PFSK-1 (cell line): ENCODE data around the gene MRPL21. TPM values are rescaled to one million over a fixed set of nuclear protein-coding genes. Genes with fewer than 3 reads are reported as not detected.

Experiments used
- FOXP2 ChIP-seq: optimal IDR thresholded peaks from 2 replicates; pipeline ENCODE3; 2011; ENCODE audit warnings: borderline replicate concordance, control low read depth, inconsistent platforms; ENCODE audit not compliant: insufficient read depth; ENCODE audit errors: extremely low read length, extremely low read depth
- POLR2AphosphoS5 ChIP-seq: IDR thresholded peaks from 2 replicates; pipeline ENCODE4 v1.6.1; 2012; ENCODE audit warnings: low read depth, mild to moderate bottlenecking, control low read depth, low read length, moderate library complexity
- REST ChIP-seq, 2 experiments: IDR thresholded peaks; 2 replicates each; pipeline versions ENCODE4 v1.6.1 to v1.8.0; 2011 to 2012; ENCODE audit warnings: low read depth in 2 of 2, low read length in 2 of 2, control low read depth in 1 of 2, inconsistent platforms in 1 of 2, mild to moderate bottlenecking in 1 of 2, moderate library complexity in 1 of 2; ENCODE audit not compliant: insufficient read depth in 1 of 2
- SIN3A ChIP-seq: IDR thresholded peaks from 2 replicates; pipeline ENCODE4 v1.6.1; 2012; ENCODE audit warnings: mild to moderate bottlenecking, low read length, moderate library complexity, borderline replicate concordance; ENCODE audit not compliant: insufficient read depth
- TAF1 ChIP-seq: IDR thresholded peaks from 2 replicates; pipeline ENCODE4 v1.6.1; 2012; ENCODE audit warnings: low read length, control low read depth, borderline replicate concordance; ENCODE audit not compliant: insufficient read depth
- polyA plus RNA-seq: library from polyadenylated mRNA; unstranded; fragments of >200 nt; gene quantifications from one replicate; pipeline ENCODE4 v1.2.1, GENCODE V29; 2012; ENCODE audit warnings: low read depth, missing spikeins; ENCODE audit not compliant: insufficient read length

The MRPL21 gene
- polyA plus RNA-seq, result 139 TPM

- TF ChIP-seq POLR2AphosphoS5 (peak; percentile 88), FOXP2 (peak; percentile 90), REST (IDR thresholded peaks at IDR 0.05; ENCODE audit: insufficient read depth in 1 of 2, low read depth in 2 of 2, low read length in 2 of 2) (peak; percentile 46 to 77; a peak in 3 of 4 replicates), TAF1 (peak; percentile 98), SIN3A (peak; percentile 55; the same call in 1 of the 2 replicates)
Observed at GRCh38 chr11:68903288-68904247, at the start of gene MRPL21, which contains the start of gene IGHMBP2. Gene MRPL21 (minus strand): TSS chr11:68903832. CDS start chr11:68903810, 22 bp downstream. Gene IGHMBP2 (plus strand): TSS chr11:68903891. CDS start chr11:68903953, 62 bp downstream.

- TF ChIP-seq REST (IDR thresholded peaks at IDR 0.05; ENCODE audit: insufficient read depth in 1 of 2, low read depth in 2 of 2, low read length in 2 of 2) (no peak), FOXP2 (no peak), TAF1 (no peak), POLR2AphosphoS5 (no peak), SIN3A (no peak)
Observed at GRCh38 chr11:68950762-68951161, 47.1 kb upstream of the MRPL21 start.

GRCh38 chr11:68950270-68950669, 46.6 kb upstream of the MRPL21 start:
- TF ChIP-seq SIN3A, result no peak
- no peak for TF ChIP-seq REST (IDR thresholded peaks at IDR 0.05; ENCODE audit: insufficient read depth in 1 of 2, low read depth in 2 of 2, low read length in 2 of 2)
- no peak for TF ChIP-seq TAF1
- no peak for TF ChIP-seq FOXP2
- no peak for TF ChIP-seq POLR2AphosphoS5

GRCh38 chr11:68948935-68949334, 45.3 kb upstream of the MRPL21 start:
- TF ChIP-seq FOXP2, result no peak
- no peak for TF ChIP-seq TAF1
- no peak for TF ChIP-seq SIN3A
- TF ChIP-seq POLR2AphosphoS5, result no peak
- no peak for TF ChIP-seq REST (IDR thresholded peaks at IDR 0.05; ENCODE audit: insufficient read depth in 1 of 2, low read depth in 2 of 2, low read length in 2 of 2)
